Stimulated activated CD8-positive, alpha-beta memory T cell treated with anti-CD3 and anti-CD28 coated beads, Interleukin-15, amount 100 ng/mL, for 48 hours (primary cell): Measurements from ENCODE around the gene DYNC1LI1.

Experiments used
- DNase-seq, 2 donors: peaks; one replicate each; pipeline ENCODE4 v3.0.0-alpha.2; 2020; ENCODE audit warnings: low read depth in 2 of 2

Gene DYNC1LI1

GRCh38 chr3:32492684-32493436 lies 77.8 kb downstream of the DYNC1LI1 start:
- no peak for DNase-seq

DNA sequence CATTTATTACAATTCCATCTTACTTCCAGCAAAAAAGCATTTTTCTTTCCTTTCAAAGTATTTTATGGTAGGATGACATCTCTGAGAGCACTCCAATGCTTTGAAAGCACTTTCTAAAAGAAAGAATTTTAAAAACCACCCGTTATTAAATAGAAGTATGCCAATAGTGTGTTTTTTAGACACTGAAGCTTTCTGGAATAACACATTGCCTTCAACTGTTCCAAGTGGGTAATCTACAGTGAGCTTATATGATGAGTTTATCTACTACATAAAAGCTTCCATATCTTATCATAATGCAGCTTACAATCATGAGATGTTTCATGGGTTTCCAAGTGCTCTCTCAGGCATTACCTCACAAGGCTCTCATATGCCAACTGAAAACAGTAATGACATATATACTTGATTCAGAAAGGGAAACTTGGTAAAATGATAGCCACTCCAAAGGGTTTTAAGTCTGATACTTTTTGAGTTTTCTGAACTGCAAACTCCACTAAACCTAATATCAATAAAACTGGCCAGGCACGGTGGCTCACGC lies 82.1 kb downstream of the DYNC1LI1 start:
- no peak for DNase-seq

DNA sequence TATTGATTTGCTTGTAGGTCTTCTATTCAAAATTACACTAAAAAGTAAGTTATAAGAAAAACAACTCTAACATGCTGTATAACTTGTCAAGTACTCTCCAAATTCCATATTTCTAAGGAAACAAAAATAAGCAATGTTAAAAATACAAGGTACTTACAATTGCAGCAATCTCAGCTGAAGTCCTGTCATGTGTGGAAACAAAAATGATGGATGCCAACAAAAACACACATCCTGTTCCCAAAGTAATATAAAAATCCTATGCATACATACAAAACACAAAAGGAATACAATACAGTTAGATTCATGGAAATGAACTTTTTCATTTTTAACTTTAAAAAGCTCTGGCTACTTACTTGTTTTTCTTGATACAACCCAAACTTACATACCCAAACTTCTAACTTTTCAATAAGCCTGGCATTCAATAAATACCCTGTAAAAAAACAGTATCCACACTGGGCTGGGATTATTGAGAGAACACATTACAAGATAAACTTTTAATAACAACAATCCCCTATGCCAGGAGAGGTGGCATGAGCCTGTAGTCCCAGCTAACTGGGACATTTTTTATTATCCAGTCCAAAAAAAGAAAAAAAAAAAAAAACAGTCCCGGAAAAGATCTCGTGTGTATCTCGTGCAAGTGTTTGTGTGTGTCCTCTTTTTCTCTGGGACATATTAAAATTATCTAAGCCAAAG lies 82.7 kb downstream of the DYNC1LI1 start:
- no peak for DNase-seq

DNA sequence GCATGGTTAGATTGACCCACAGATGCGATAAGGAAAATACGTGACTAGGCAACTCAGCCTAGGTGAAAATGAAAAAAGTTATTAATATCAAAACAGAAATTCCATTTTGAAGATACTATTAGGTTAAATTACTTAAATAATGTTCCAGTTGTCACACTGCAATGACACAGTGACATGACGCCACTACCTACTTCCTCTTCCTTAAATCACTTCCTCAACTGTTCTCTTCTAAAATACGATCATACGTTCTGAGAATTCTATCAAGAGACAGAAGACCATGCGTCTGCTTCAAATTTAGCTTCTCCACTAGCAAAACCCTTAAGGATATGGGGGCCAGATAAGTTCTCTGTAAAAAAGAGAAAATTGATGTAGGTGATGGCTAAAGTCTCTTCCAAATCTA lies 86.2 kb downstream of the DYNC1LI1 start:
- no peak for DNase-seq

GRCh38 chr3:32483772-32484171 lies 86.9 kb downstream of the DYNC1LI1 start:
- no peak for DNase-seq

- DNase-seq, result no peak
These were observed 88.0 kb downstream of the DYNC1LI1 start for GRCh38 chr3:32482693-32483092.

GRCh38 chr3:32481791-32482631 lies 88.6 kb downstream of the DYNC1LI1 start:
- no peak for DNase-seq

DNA sequence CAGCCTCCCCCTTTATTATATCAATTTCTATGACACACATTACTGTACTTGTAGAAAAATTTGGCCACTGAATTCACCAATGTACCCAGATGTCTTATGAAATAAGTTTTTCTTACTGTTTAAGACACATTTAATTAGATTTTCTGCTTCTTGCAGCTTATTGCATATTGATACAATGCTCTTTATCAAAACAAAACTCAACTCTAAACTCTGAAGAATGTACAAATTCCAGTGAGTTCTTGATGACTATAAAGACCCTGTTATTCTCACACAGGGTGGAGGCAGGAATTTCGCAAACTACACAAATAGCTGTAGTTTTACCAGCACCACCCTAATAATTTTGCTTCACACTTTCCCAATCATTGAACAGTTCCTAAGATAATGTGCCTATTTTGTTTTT lies 90.1 kb downstream of the DYNC1LI1 start:
- no peak for DNase-seq
